Retinal pigment epithelial cell (primary cell): ENCODE measurements around the gene NEK9.

Experiments
- DNase-seq: peaks from one replicate; pipeline ENCODE4 v3.0.0-alpha.2; 2010; ENCODE audit warnings: low read depth
- H3K4me3 ChIP-seq: 2 replicates; pipeline ENCODE4 v1.5.1; 2011; ENCODE audit warnings: mild to moderate bottlenecking, low read length, control low read depth, moderate library complexity
- CTCF ChIP-seq: conservative IDR thresholded peaks from 2 replicates; pipeline ENCODE4 v1.5.1; 2011; ENCODE audit warnings: low read depth, low read length, control low read depth, inconsistent platforms

NEK9 gene

DNA sequence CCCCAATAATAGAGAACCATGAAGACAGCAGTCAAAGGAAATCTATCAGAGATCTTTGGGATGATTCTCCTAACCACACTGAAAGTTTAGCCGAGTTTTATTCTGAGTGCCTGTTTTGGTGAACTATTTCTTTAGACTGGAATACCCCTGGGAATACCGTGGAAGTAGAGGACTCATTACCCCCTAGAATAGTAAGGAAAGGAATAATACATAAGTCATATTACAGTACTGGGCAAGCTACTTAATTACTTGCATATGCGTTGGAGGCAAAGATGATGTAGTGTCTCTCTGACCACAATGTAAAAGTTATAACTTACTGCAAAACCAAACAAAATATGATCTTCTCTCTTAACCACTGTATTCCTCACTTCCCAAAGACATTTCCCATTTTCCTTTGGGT, 32.0 kb downstream of the NEK9 start:
- H3K4me3 ChIP-seq = no peak overlapping the region
- DNase-seq = no peak
- TF ChIP-seq CTCF = no peak

- TF ChIP-seq CTCF = no peak
- no peak overlapping the region for H3K4me3 ChIP-seq
- no peak for DNase-seq
These were observed 34.1 kb downstream of the NEK9 start for GRCh38 chr14:75092698-75093097.

DNA sequence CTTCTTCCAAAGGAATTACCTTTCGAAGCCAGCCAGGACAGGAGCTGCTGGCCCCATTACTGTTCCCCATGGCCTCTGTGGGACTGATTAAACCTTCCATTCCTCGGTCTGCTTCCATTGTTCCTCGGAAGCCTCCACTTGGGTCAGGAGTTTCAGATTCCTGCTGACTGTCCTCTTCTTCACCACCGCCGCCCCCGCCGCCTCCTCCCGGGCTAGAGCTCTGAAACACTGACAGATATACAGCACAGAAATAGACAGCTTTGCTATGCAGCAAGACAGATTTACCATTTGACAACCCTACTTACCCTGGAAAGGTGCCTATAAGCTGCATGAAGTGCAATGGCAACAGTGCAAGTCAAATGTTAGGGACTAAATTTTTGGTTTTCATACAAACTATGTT, 35.6 kb downstream of the NEK9 start:
- H3K4me3 ChIP-seq = no peak overlapping the region
- no peak for TF ChIP-seq CTCF
- no peak for DNase-seq

DNA sequence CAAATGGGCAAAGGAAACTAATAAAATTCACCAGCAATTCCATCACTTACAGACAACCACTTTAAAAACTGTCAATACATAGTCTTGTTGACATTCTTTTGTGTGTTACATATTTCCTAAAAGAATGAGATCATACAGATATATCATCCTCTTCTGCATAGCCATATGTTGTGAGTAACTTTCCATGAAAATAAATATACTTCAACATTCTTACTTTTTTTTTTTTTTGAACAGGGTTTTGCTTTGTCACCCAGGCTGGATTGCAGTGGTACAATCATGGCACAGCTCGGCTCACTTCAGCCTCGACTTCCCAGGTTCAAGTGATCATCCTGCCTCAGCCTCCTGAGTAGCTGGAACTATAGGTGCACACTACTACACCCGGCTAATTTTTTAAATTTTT, 36.5 kb downstream of the NEK9 start:
- no peak for TF ChIP-seq CTCF
- no peak for DNase-seq
- no peak overlapping the region for H3K4me3 ChIP-seq

DNA sequence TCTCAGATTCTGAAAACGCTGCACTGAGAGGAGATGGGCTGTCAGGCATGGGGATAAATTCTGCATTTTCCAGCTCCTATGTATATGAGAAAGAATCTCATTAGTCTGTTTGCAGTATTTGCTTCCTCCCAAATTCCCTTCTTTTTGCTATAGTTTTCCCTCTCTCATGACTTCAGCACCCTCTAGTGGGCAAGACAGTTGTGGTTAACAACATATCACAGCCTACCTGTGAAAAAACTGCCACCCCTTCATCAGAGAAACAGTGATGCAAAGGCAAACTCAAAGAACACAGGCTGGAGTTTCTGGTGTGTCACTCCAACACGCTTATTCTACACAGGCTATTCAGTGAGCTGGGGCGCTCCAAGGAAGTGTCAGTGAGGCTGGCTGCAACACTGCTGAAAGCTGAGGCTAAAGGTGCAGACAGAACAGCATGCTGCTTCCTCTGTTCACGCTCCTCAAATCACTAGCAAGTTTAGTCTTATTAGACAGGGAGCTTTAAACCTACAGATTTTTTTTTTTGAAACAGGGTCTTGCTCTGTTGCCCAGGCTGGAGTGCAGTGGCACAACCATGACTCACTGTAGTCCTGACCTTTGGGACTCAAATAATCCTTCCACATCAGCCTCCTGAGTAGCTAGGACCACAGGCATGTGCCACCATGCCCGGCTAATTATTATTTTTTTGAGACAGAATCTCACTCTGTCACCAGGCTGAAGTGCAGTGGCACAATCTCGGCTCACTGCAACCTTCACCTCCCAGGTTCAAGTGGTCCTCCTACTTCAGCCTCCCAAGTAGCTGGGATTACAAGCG, 38.1 kb downstream of the NEK9 start:
- peak; percentile 86 for TF ChIP-seq CTCF
- no peak overlapping the region for H3K4me3 ChIP-seq
- no peak for DNase-seq

- DNase-seq = no peak
- TF ChIP-seq CTCF = no peak
- no peak overlapping the region for H3K4me3 ChIP-seq
These were observed 38.7 kb downstream of the NEK9 start for GRCh38 chr14:75088153-75088552.

DNA sequence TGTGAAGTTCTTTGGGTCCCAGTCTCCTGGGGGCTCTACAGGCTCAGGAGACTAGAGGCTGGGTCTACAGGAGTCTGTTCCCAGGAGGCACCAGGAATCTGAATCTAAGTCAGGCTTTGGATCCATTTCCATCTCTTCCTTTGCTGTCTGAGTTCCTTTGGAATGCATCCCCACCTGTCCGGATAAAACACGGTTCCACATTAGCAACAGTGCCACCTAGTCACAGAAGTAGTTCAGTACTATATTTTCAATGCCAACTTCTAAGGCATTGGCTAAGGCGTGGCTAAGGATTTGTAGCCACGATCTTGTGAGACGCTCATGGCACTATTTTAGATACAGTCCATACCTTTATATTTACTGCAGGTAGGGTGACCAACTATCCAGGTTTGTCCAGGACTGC, 42.3 kb downstream of the NEK9 start:
- H3K4me3 ChIP-seq = no peak overlapping the region
- peak; percentile 27 for TF ChIP-seq CTCF
- no peak for DNase-seq
